ENCODE measurements around the gene RPLP1. TPM values are rescaled to one million over a fixed set of nuclear protein-coding genes. Genes with fewer than 3 reads are reported as not detected.

The RPLP1 gene
- total and polyA plus RNA-seq, 2 of the 8 experiments (the other 6 are each of a cell fraction or from before 2014, with no cell fraction given), result 2,089 to 4,387 TPM

DNA sequence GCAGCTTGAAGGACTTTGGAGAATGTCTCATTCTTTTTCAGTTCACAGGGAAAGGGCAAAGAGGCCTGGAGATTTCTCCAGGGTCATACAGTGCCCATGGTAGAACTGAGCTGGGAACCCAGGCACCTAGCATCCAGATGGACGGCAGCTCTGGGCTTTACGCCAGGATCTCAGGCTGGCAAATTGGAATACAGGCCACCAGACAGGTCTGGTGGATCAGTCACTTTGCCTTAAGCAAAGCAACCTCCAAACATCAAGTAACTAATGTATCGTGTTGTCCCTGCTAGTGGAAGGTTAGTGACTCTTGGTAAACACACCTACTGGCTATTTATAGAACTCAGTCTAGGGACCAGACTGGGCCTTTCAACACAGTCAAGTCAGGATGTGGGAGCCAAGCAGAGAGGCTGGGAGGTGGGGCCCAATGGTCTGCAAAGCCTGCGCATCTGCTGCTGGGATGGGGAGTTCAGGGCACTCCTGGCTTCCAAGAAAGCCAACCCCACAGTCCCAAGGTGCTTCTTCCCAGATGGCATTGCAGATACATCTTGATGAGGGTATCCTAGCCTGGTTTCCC, 30.2 kb downstream of the RPLP1 start (continued):
- TF ChIP-seq BCL11A (IDR thresholded peaks at IDR 0.05; ENCODE audit: low read depth in 2 of 2, low read length in 2 of 2), result no peak
- TF ChIP-seq CBX5 (IDR thresholded peaks at IDR 0.05; ENCODE audit: low read depth, low read length), result no peak

All from H1 (cell line).